ENCODE results near the gene RNF31.

Gene RNF31

DNA sequence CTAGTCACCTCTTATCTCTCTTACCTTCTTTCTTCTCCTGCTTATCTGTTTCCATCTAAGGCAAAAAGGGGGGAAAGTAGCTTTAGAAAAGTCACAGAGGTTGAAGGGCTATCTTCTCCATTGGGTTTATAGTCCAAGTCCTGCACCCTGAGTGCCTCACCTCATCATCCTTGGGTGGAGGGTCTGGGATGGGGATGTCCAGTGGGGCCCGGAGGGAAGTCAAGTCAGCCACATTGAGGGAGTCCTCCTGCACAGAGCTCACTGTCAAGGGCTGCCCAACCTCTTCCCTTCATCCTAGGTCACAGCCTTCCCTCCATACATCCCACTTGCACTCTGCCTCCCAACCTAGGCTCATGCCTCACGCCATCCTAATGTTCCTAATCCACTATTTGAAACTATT lies 2.1 kb upstream of the RNF31 start:
- TF ChIP-seq, protein P1, sequence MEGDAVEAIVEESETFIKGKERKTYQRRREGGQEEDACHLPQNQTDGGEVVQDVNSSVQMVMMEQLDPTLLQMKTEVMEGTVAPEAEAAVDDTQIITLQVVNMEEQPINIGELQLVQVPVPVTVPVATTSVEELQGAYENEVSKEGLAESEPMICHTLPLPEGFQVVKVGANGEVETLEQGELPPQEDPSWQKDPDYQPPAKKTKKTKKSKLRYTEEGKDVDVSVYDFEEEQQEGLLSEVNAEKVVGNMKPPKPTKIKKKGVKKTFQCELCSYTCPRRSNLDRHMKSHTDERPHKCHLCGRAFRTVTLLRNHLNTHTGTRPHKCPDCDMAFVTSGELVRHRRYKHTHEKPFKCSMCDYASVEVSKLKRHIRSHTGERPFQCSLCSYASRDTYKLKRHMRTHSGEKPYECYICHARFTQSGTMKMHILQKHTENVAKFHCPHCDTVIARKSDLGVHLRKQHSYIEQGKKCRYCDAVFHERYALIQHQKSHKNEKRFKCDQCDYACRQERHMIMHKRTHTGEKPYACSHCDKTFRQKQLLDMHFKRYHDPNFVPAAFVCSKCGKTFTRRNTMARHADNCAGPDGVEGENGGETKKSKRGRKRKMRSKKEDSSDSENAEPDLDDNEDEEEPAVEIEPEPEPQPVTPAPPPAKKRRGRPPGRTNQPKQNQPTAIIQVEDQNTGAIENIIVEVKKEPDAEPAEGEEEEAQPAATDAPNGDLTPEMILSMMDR (IDR thresholded peaks at IDR 0.05; ENCODE audit: insufficient read depth, low read length, missing control alignments): no peak
- CTCF ChIA-PET: interaction anchor here (0.9 to 8.8 kb wide), 7 partner anchors 8 to 163 kb away, joined by 4 to 165 read pairs (median 11); partner anchors contain the start of genes CIDEB and IRF9
- POLR2A ChIA-PET: interaction anchor here (2.5 kb wide), 1 partner anchor 31 kb away, joined by 14 read pairs; the partner anchor contains the start of genes DCAF11 and NRL

DNA sequence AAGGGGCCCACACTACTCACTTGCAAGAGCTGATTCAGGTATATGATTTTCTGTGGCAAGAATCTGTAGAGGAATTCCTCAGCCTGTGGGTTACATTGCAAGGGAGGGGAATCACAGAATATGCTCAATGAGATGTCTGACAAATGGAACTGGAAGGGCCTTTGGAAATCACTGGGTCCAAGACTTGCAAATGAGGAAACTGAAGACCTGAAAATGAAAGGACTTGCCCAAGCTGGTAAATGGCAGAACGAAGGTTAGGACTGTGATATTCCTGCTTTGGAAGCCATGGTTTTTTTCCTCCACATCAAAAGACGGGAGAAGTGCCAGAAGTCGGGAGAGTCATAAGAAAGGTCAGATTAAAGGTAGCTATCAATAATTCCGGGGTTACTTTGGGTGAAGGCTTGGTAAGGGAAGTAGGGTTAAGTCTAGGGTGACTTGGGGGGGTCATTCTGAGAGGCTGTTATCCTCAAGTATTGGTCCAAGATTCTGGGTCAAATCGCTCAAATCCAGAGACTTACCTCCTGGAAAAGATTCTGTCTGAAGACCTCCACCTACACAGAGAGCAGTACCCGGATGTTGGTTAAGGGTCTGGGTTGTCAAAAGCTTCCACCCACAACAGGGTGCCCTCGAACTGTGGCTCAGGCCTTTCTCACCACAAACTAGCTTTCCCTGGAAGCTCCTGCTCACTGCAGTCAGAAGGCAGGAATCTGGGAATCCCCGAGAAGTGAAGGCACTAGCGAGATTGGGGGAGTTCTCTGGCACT lies 1.4 kb upstream of the RNF31 start:
- TF ChIP-seq, protein P1 (IDR thresholded peaks at IDR 0.05; ENCODE audit: insufficient read depth, low read length, missing control alignments): no peak
- peak overlapping the region; percentile 79 for H3K4me3 ChIP-seq (ENCODE audit: low read depth, low read length)
- CTCF ChIA-PET: interaction anchor here (0.9 to 8.8 kb wide), 8 partner anchors 9 to 162 kb away, joined by 3 to 165 read pairs (median 11); partner anchors contain the start of genes CIDEB and IRF9
- POLR2A ChIA-PET: interaction anchor here (0.5 to 2.5 kb wide), 7 partner anchors 10 to 42 kb away, joined by 3 to 14 read pairs (median 5); partner anchors contain the start of genes DCAF11, IPO4, IRF9 and NRL
- no peak for DNase-seq (ENCODE audit: low read depth, low spot score)

More for the DNA sequence above, 2.1 kb upstream of the RNF31 start:
- peak overlapping the region; percentile 79 for H3K4me3 ChIP-seq (ENCODE audit: low read depth, low read length)
- no peak for DNase-seq (ENCODE audit: low read depth, low spot score)

DNA sequence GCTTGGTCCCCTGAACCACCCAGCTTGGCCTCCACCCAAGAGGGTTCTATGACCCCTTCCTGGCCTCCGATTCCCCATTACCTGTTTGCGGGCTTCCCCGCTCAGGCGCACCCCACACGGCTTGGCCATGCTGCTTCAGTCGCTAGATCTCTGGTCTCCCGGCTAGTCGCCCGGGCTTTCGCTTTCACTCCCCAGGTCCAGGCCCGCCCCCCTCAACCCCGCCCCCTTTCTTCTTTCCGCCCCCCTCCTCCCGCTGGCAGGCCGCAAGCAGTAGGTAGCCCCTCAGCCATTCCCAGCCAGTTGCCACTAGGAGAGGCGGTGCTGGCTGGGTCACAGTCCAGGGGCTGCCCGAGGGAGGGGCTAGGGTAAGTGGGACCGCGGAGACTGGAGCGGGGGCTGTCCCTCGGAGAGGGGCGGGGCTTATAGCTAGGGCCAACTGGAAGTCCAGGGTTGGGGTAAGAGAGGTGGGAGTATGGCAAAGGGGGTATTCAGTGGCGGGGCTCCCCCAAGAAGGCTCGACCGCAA lies 783 bp upstream of the RNF31 start, which contains the start of gene PSME2:
PSME2 (minus strand) TSS at position 158 of the 525 bp plus-strand sequence; CDS start at position 129, 29 bp downstream.
- DNase-seq (ENCODE audit: low read depth, low spot score): peak; percentile 76
- ChIA-PET POLR2A (interaction anchor here (0.5 to 2.5 kb wide), 11 partner anchors 9 to 79 kb away, joined by 3 to 14 read pairs (median 5); partner anchors contain the start of genes DCAF11, IPO4, IRF9 and NRL), CTCF (interaction anchor here (0.9 to 8.8 kb wide), 9 partner anchors 9 to 164 kb away, joined by 3 to 165 read pairs (median 11); partner anchors contain the start of genes IRF9 and LTB4R2)
- TF ChIP-seq, protein P1 (IDR thresholded peaks at IDR 0.05; ENCODE audit: insufficient read depth, low read length, missing control alignments): no peak
- peak within 1 kb of the TSS; percentile 92 for H3K4me3 ChIP-seq (ENCODE audit: low read depth, low read length)

DNA sequence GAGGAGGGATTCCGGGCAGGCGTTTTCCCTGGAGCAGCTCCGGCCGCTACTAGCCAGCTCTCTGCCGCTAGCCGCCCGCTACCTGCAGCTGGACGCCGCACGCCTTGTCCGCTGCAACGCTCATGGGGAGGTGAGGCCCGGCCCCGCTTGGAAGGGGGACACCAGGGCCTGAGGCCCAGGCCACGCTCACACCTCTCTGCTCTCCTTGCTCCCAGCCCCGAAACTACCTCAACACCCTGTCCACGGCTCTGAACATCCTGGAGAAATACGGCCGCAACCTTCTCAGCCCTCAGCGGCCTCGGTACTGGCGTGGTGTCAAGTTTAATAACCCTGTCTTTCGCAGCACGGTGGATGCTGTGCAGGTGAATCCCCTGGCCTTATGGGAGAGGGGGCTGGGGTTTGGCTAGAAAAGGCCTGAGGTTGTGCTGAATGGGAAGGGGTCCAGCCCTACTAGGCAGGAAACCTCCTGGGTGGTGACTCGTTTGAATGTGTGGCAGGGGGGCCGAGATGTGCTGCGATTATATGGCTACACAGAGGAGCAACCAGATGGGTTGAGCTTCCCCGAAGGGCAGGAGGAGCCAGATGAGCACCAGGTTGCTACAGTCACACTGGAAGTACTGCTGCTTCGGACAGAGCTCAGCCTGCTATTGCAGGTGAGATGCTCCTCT lies 597 bp downstream of the RNF31 start:
- DNase-seq (ENCODE audit: low read depth, low spot score): no peak
- ChIA-PET POLR2A (interaction anchor here (1.1 to 2.5 kb wide), 6 partner anchors 8 to 40 kb away, joined by 3 to 14 read pairs (median 8); partner anchors contain the start of genes DCAF11, IPO4, IRF9 and NRL), CTCF (interaction anchor here (1.6 to 8.8 kb wide), 6 partner anchors 8 to 162 kb away, joined by 4 to 165 read pairs (median 11); partner anchors contain the start of genes IRF9 and LTB4R2)
- H3K4me3 ChIP-seq (ENCODE audit: low read depth, low read length): peak overlapping the region; percentile 92
- TF ChIP-seq, protein P1 (IDR thresholded peaks at IDR 0.05; ENCODE audit: insufficient read depth, low read length, missing control alignments): no peak

DNA sequence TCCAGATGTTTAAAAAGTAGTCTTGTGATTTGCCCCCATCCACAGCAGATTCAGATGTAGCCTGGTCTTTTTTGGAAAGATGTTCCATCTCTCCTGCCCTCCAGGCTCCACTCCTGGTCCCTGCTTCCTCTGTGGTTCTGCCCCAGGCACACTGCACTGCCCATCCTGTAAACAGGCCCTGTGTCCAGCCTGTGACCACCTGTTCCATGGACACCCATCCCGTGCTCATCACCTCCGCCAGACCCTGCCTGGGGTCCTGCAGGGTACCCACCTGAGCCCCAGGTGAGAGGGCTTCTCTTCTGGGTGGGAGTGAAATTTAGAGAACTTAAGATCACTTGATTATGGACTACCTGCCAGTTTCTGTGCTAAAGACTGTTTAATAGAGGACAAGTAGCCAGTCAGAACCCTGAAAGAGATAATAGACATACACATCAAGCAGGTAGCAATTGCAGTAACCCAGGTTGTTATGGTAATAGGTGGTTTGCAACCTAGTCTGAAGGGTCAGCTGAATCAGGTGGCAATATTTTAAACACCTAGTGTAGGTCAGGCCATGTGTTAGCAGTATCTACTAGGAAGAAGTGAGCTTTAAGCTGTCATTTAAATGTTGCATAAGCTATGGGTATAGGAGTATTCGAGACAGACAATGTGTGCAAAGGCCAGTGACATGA lies 2.1 kb downstream of the RNF31 start:
- H3K4me3 ChIP-seq (ENCODE audit: low read depth, low read length): no peak overlapping the region
- ChIA-PET CTCF (interaction anchor here (1.1 to 8.8 kb wide), 2 partner anchors 11 to 41 kb away, joined by 4 to 165 read pairs; partner anchors contain the start of gene IRF9), POLR2A (interaction anchor here (2.2 kb wide), 1 partner anchor 8 kb away, joined by 7 read pairs; the partner anchor contains the start of gene EMC9)
- no peak for DNase-seq (ENCODE audit: low read depth, low spot score)
- TF ChIP-seq, protein P1 (IDR thresholded peaks at IDR 0.05; ENCODE audit: insufficient read depth, low read length, missing control alignments): no peak
